ENCODE results near the gene HSPA12B.

GRCh38 chr20:3719046-3719445, 13.4 kb upstream of the HSPA12B start:
- TF ChIP-seq BHLHE40 (IDR thresholded peaks at IDR 0.05; ENCODE audit: borderline replicate concordance) (no peak), SP1 (IDR thresholded peaks at IDR 0.05) (no peak)
